Cardiac muscle cell (in vitro differentiated cells and primary cell): ENCODE measurements around the gene HSD3B7. TPM values are rescaled to one million over a fixed set of nuclear protein-coding genes. Genes with fewer than 3 reads are reported as not detected.
"Not testable (repeated sequence)": the region's sequence is repeated elsewhere in the genome, so short reads cannot be mapped to it uniquely, and the experiment has no call there.

ENCODE experiments used
- DNase-seq, 2 donors: peaks; one replicate each; pipeline versions ENCODE4 v3.0.0 to v3.0.0-alpha.2; 2010 to 2017; ENCODE audit warnings: low read depth in 1 of 2, low spot score in 1 of 2
- H3K27ac ChIP-seq: fragments of 200-600 bp; sonication (generic); 2 replicates; pipeline ENCODE4 v1.5.1; 2016
- H3K27me3 ChIP-seq: fragments of 200-600 bp; sonication (generic); 2 replicates; pipeline ENCODE4 v1.6.0; 2016; ENCODE audit warnings: control low read depth
- H3K36me3 ChIP-seq: fragments of 200-600 bp; sonication (generic); 2 replicates; pipeline ENCODE4 v1.5.1; 2016; ENCODE audit warnings: control low read depth
- H3K4me1 ChIP-seq: fragments of 200-600 bp; sonication (generic); 2 replicates; pipeline ENCODE4 v1.8.1; 2017; ENCODE audit warnings: low read depth, mild to moderate bottlenecking, mixed run types
- H3K4me3 ChIP-seq: fragments of 200-600 bp; sonication (generic); 2 replicates; pipeline ENCODE4 v1.5.1; 2016; ENCODE audit warnings: mild to moderate bottlenecking
- H3K9me3 ChIP-seq: fragments of 200-600 bp; sonication (generic); 2 replicates; pipeline ENCODE4 v1.5.1; 2017; ENCODE audit warnings: low read depth, mild to moderate bottlenecking, control low read depth
- polyA plus RNA-seq: library from polyadenylated mRNA; unstranded; fragments of >200 nt; fragmentation: Nextera tagmentation; extraction: Ambion mirVana; gene quantifications from 2 replicates; pipeline ENCODE4 v1.2.1, GENCODE V29; 2016
- total RNA-seq: library from RNA; depleted of rRNA; stranded (reverse); fragments of >200 nt; gene quantifications from 2 replicates; pipeline ENCODE4 v1.2.3, GENCODE V29; 2016
- TF ChIP-seq, protein P1 (sequence below): IDR thresholded peaks from 2 replicates; pipeline ENCODE4 v1.5.1; 2012; ENCODE audit warnings: low read depth, mild to moderate bottlenecking, low read length

HSD3B7 gene
- total RNA-seq (5.8 and 6.5 TPM in 2 replicates), polyA plus RNA-seq (7.5 and 8.5 TPM in 2 replicates)

DNA sequence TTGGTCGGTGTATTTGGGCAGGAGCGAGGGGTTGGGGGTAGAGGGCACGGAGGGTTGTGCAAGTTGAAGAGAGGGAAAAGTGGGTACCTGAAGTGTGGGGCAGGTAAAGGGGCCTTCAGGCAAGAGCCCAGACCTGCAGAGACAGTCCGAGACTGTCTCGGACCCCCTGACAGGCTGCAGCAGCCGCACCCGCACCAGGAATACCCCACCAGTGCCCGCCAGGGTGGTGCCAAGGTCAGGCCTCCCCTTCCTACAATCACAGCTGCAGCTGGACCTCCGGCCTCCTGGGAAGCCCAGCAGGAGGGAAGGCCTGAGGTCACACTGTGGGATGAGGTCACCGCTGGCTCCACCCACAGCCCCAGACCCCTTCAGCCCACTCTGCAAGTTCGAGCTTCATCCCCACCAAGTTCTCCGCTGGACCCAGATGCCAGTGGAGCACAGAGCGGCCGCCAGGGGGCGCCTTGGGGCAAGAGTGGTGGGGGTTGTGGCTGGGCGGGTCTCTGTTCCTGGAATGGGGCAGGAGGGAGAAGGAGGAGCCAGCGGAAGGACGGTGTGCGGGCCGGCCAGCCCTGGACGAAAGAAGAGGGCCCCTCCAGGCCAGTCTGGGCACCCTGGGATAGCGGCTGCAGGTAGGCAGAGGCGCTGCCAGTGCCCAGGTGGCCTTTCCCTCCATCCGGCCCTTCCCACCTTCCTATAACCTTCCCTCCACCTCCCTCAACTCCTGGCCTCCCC, at the start of gene HSD3B7:
HSD3B7 (plus strand) TSS at position 539 of the 732 bp plus-strand sequence. CDS start 452 bp downstream, outside the sequence.
- Histone ChIP-seq H3K27me3 (no peaks in the 10 kb centered on the region), H3K4me1 (peaks cover 6% of the 10 kb centered on the region), H3K36me3 (peaks cover 20% of the 10 kb centered on the region), H3K4me3 (no peak within 1 kb of the TSS), H3K27ac (no peak within 1 kb of the TSS), H3K9me3 (no peaks in the 10 kb centered on the region)
- TF ChIP-seq, protein P1, sequence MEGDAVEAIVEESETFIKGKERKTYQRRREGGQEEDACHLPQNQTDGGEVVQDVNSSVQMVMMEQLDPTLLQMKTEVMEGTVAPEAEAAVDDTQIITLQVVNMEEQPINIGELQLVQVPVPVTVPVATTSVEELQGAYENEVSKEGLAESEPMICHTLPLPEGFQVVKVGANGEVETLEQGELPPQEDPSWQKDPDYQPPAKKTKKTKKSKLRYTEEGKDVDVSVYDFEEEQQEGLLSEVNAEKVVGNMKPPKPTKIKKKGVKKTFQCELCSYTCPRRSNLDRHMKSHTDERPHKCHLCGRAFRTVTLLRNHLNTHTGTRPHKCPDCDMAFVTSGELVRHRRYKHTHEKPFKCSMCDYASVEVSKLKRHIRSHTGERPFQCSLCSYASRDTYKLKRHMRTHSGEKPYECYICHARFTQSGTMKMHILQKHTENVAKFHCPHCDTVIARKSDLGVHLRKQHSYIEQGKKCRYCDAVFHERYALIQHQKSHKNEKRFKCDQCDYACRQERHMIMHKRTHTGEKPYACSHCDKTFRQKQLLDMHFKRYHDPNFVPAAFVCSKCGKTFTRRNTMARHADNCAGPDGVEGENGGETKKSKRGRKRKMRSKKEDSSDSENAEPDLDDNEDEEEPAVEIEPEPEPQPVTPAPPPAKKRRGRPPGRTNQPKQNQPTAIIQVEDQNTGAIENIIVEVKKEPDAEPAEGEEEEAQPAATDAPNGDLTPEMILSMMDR: peak; percentile 91
- peak; percentile 85 to 88 for DNase-seq

DNA sequence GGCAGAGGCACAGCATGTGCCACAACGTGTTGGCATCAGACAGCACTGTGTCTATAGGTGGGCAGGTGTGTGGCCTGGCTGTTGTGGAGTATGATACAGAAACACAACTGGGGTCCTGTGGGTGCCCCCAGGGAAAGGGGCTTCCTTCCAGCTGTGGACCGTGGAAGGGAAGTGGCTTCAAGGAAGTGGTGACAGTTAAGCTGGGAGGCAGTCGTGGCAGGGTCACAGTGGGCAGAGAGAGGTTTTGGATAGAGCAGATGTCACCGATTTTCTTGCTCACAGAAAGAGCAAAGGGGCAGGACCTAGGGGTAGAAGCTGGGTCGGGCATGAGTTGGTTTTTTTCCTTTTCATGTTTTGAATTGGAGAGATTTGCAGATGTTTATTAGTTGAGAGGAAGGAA, 47.3 kb upstream of the HSD3B7 start:
- no peaks in the 10 kb centered on the region for H3K4me1 ChIP-seq
- no peak for DNase-seq
- no peaks in the 10 kb centered on the region for H3K9me3 ChIP-seq
- H3K4me3 ChIP-seq: no peak overlapping the region
- TF ChIP-seq, protein P1: no peak
- peaks cover 7% of the 10 kb centered on the region for H3K36me3 ChIP-seq
- H3K27ac ChIP-seq: no peak overlapping the region
- no peaks in the 10 kb centered on the region for H3K27me3 ChIP-seq

DNA sequence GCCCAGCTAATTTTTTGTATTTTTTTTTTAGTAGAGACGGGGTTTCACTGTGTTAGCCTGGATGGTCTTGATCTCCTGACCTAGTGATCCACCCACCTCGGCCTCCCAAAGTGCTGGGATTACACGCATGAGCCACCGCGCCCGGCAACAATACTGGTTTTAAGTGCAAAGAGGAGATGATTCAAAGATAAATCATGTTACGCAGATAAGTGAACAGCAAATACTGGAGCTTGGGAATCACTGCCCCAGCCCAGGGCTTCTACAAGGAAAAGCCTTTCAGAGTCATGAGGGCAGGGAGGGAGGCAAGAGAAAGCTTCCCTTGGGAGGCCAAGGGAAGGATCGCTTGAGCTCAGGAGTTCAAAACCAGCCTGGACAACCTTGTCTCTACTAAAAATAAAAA, 45.4 kb upstream of the HSD3B7 start:
- not testable (repeated sequence) for H3K27me3 ChIP-seq, DNase-seq, H3K4me3 ChIP-seq, H3K4me1 ChIP-seq, H3K27ac ChIP-seq, H3K9me3 ChIP-seq
- H3K36me3 ChIP-seq: peaks cover 15% of the 10 kb centered on the region

DNA sequence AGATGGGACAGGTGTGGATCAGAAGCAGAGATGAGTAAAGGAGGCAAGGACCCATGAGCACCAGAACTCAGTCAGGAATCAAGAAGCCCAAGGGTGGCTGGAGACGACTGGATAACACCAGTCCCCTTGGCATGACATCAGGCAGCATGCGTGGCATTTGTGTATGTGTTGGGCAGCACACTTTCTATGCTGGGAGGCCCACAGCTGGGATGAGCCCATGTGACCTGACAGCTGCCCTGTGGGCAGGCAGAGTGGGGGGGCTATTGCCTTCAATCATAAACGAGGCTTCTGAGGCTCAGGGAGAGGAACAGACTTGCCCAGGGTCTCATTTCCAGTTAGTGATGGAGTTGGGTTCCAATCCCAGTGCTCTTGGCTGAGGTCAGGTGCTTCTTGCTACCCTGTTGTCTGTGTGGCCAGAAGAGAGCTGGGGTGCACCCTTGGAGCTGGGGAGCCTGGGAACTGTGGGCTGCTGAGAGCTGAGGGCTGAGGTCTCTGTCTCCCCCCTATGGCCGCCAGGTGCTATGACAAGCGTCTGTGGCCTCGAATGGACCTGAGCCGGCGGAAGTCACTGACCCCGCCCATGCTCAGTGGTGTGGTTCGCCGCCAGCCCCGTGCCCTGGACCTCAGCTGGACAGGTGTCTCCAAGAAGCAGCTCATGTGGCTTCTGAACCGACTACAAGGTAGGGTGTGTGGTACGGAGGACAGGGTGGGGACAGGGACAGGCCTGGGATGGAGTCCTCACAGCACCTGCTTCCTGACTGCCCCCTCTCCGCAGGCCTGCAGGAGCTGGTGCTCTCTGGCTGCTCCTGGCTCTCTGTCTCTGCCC, 43.2 kb upstream of the HSD3B7 start:
- no peaks in the 10 kb centered on the region for H3K4me1 ChIP-seq
- peak overlapping the region; percentile 12 for H3K27ac ChIP-seq
- TF ChIP-seq, protein P1: peak; percentile 95
- peak; percentile 71 to 77 for DNase-seq
- H3K27me3 ChIP-seq: no peaks in the 10 kb centered on the region
- H3K36me3 ChIP-seq: peaks cover 19% of the 10 kb centered on the region
- H3K9me3 ChIP-seq: no peaks in the 10 kb centered on the region
- H3K4me3 ChIP-seq: no peak overlapping the region

DNA sequence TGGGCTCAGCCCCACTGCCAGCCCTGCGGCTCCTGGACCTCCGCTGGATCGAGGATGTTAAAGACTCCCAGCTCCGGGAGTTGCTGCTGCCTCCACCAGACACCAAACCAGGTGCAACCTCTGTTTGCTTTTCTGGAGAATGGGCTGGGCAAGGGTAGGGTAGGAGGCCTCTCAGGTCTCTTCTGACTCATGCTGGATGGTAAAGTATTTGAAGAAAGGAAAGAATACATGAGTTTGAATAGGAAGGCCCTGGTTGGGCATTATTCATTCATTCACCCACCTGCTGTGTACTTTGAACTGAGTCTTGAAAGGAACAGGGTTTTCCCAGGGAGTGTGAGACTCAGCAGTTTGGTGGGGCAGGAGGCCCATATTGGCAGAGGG, 42.6 kb upstream of the HSD3B7 start:
- TF ChIP-seq, protein P1: no peak

DNA sequence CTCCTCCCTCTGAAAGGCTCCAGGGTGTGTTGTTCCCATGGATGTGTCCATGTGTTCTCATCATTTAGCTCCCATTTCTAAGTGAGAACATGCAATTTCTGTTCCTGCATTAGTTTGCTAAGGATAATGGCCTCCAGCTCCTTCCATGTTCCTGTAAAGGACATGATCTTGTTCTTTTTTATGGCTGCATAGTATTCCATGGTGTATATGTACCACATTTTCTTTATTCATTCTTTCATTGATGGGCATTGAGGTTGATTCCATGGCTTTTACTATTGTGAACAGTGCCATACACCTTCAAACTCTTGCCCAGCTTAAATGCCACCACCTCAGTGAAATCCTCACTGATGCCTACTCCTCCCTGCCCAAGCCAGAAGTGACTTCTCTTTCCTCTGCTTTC, 40.7 kb upstream of the HSD3B7 start:
- Histone ChIP-seq H3K4me3 (no peak overlapping the region), H3K36me3 (peaks cover 19% of the 10 kb centered on the region), H3K27ac (no peak overlapping the region), H3K4me1 (no peaks in the 10 kb centered on the region), H3K9me3 (no peaks in the 10 kb centered on the region), H3K27me3 (no peaks in the 10 kb centered on the region)
- TF ChIP-seq, protein P1: no peak
- DNase-seq: no peak

More for the DNA sequence above, 42.6 kb upstream of the HSD3B7 start:
- no peak for DNase-seq
- no peak overlapping the region for H3K27ac ChIP-seq
- H3K4me3 ChIP-seq: no peak overlapping the region
- H3K9me3 ChIP-seq: no peaks in the 10 kb centered on the region
- no peaks in the 10 kb centered on the region for H3K27me3 ChIP-seq
- peaks cover 19% of the 10 kb centered on the region for H3K36me3 ChIP-seq
- no peaks in the 10 kb centered on the region for H3K4me1 ChIP-seq
